ENCODE results near the gene MYADML2. TPM values are rescaled to one million over a fixed set of nuclear protein-coding genes. Genes with fewer than 3 reads are reported as not detected.
A peak's percentile ranks its signal among the peaks of the same experiment; 100 is the strongest.

MYADML2 gene
- total RNA-seq, 1 experiment from 2014 or later: 0.22 TPM

GRCh38 chr17:81927152-81927652, 19.8 kb downstream of the MYADML2 start:
- peaks cover 3% of the 10 kb centered on the region; the same call in 1 of the 2 replicates for H3K4me1 ChIP-seq (ENCODE audit: insufficient read depth, low read length)
- peak overlapping the region; percentile 15 for H3K4me2 ChIP-seq (ENCODE audit: insufficient read depth, insufficient read length, low read length)
- WGBS (ENCODE audit: extremely low coverage, insufficient read length, low lambda C conversion rate): no CpG with 5 or more reads among the region's 78 CpGs

More at GRCh38 chr17:81927152-81927652, 19.8 kb downstream of the MYADML2 start:
- Mint-ChIP-seq H3K9me3 (no peaks in the 10 kb centered on the region), H3K27me3 (ENCODE audit: low read depth) (peaks cover 20% of the 10 kb centered on the region), H3K4me1 (peaks cover 31 to 39% of the 10 kb centered on the region in 2 experiments), H3K27ac (no peak overlapping the region), H3K36me3 (ENCODE audit: insufficient read depth in 1 of 3, low read depth in 3 of 3) (peaks cover 4 to 7% (median 5%) of the 10 kb centered on the region in 3 experiments; a peak in 6 of 7 replicates), H3K4me3 (peak overlapping the region; percentile 72 to 79; a peak in 4 of 5 replicates)
- Histone ChIP-seq H2AFZ (ENCODE audit: low read length) (no peak overlapping the region), H3K14ac (ENCODE audit: insufficient read depth, low read length) (no peak overlapping the region), H3K4ac (ENCODE audit: low read depth, low read length) (no peak overlapping the region), H4K5ac (ENCODE audit: insufficient read length, low read depth, low read length) (no peak overlapping the region), H3K27ac (ENCODE audit: insufficient read length, low read depth, low read length) (no peak overlapping the region), H3K56ac (ENCODE audit: insufficient read length, low read depth, low read length) (no peak overlapping the region), H4K8ac (replicated peaks; ENCODE audit: insufficient read length, low read depth, low read length) (no peak overlapping the region), H4K20me1 (ENCODE audit: control insufficient read depth, insufficient read depth, insufficient read length) (no peaks in the 10 kb centered on the region), H2BK5ac (ENCODE audit: insufficient read length, low read length) (no peak overlapping the region), H3K18ac (ENCODE audit: insufficient read length, low read depth, low read length) (no peak overlapping the region), H3K79me2 (ENCODE audit: insufficient read depth, low read length) (peaks cover 16% of the 10 kb centered on the region; the same call in 1 of the 2 replicates), H3K23ac (ENCODE audit: insufficient read length, low read depth, low read length) (no peak overlapping the region), H2BK120ac (ENCODE audit: low read depth, low read length, poor library complexity, severe bottlenecking) (no peak overlapping the region), H3K27me3 (ENCODE audit: insufficient read depth, low read length) (no peaks in the 10 kb centered on the region; the same call in 1 of the 2 replicates), H3K9ac (ENCODE audit: extremely low read depth, insufficient read length, low read length) (peak overlapping the region; percentile 38), H3T11ph (ENCODE audit: low read length) (no peak overlapping the region), H2BK12ac (ENCODE audit: insufficient read length, low read depth, low read length) (no peak overlapping the region), H2BK20ac (ENCODE audit: low read depth, low read length, poor library complexity, severe bottlenecking) (no peak overlapping the region), H3K9me3 (ENCODE audit: control insufficient read depth, low read depth, low read length) (no peaks in the 10 kb centered on the region), H4K91ac (ENCODE audit: insufficient read length, low read depth, low read length) (no peak overlapping the region), H2BK15ac (ENCODE audit: low read depth, low read length) (no peak overlapping the region), H2AK5ac (ENCODE audit: insufficient read length, low read length) (no peak overlapping the region), H3K79me1 (ENCODE audit: insufficient read depth, low read depth, low read length, poor library complexity, severe bottlenecking) (peaks cover 2% of the 10 kb centered on the region), H3K23me2 (ENCODE audit: insufficient read length, low read depth, low read length, poor library complexity, severe bottlenecking) (peaks cover 11% of the 10 kb centered on the region)
- TF ChIP-seq, protein P1, sequence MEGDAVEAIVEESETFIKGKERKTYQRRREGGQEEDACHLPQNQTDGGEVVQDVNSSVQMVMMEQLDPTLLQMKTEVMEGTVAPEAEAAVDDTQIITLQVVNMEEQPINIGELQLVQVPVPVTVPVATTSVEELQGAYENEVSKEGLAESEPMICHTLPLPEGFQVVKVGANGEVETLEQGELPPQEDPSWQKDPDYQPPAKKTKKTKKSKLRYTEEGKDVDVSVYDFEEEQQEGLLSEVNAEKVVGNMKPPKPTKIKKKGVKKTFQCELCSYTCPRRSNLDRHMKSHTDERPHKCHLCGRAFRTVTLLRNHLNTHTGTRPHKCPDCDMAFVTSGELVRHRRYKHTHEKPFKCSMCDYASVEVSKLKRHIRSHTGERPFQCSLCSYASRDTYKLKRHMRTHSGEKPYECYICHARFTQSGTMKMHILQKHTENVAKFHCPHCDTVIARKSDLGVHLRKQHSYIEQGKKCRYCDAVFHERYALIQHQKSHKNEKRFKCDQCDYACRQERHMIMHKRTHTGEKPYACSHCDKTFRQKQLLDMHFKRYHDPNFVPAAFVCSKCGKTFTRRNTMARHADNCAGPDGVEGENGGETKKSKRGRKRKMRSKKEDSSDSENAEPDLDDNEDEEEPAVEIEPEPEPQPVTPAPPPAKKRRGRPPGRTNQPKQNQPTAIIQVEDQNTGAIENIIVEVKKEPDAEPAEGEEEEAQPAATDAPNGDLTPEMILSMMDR (conservative IDR thresholded peaks at IDR 0.05): no peak
- DNase-seq: no peak

Measured in H9 (cell line).